C4-2B (cell line): Measurements from ENCODE around the gene MYLK4.

Experiments used
- CTCF ChIP-seq: fragments of 450-650 bp; conservative IDR thresholded peaks from 2 replicates; pipeline ENCODE4 v1.5.1; 2017; ENCODE audit warnings: mild to moderate bottlenecking
- ZFX ChIP-seq: fragments of 450-650 bp; IDR thresholded peaks from 2 replicates; pipeline ENCODE4 v1.6.1; 2017

- no peak for TF ChIP-seq CTCF
- no peak for TF ChIP-seq ZFX
Observed at GRCh38 chr6:2756241-2756640, 5.5 kb upstream of the MYLK4 start.
